NCI-H1092 treated with DMSO at 0.1 percent for 48 hours (cell line): Measurements from ENCODE around the gene CARD10.
"Not testable (repeated sequence)": the region's sequence is repeated elsewhere in the genome, so short reads cannot be mapped to it uniquely, and the experiment has no call there.

ENCODE experiments used
- DNase-seq: peaks from one replicate; lab custom pipeline; 2025; lab: John Stamatoyannopoulos, UW

Gene CARD10

DNA sequence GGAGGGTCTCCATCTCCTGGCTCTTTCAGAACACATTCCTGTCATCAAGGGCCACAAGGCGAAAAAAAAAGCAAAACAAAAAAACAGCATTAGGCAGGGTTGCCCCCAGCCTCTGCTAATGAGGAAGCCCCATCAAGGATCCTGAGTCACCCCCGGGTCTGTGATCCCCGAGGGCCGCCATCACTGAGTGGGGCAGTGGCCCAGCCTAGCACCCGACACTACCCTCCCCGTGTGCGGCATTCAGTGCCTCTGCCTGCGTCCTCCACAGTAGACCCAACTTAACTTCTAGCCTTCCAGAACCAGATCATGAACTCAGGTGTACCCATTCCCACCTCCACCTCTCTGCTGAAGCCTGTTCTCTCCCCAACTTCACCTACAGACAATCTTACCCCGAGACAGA lies 34.5 kb upstream of the CARD10 start:
- no peak for DNase-seq

DNA sequence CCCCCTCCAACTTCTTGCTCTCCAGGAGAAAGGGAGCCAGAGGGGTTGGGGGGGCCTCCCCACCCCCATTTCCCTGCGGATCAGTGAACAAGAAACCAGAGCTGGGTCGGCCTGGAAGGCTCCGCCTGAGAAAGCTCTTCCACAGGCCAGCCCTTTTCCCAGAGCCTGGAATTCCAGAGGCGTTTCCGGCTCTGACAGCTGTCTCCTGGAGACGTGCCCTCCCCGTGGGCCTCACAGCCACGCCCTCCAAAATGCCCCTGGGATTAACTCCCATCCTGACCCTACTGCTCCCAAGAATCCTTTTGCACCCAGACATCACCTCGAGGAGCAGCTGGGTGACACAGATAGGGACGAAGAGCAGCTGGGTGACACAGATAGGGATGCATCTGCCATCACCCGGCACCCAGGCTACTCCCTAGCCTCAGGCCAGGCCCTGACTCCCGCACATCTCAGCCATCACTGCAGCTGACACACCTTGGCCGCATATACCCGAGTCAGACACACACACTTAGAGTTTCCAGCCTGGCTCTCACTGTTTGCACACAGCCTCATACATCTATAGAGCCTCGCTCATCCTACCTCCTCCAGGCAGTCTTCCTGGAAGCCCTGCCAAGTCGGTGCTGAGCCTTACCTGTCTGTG lies 33.4 kb upstream of the CARD10 start:
- DNase-seq = no peak

DNA sequence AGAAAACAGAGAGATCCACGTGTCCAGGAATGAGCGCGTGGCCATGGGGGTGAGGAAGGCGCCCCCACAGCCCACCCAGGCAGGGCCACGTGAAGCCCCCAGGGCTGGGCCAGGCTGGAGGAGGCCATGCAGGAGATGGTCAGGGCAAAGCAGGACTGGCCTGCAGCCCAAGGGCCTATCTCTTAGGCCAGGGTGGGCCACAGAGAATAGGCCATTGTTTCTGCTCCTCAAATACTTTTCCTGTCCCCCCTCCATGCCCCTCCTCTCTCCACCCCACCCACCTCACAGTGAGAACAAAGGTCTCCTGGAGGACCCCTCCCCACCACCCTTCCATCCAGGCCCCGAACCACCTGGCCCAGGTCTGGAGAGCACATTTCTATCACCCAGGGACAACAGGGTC lies 32.8 kb upstream of the CARD10 start:
- no peak for DNase-seq

DNA sequence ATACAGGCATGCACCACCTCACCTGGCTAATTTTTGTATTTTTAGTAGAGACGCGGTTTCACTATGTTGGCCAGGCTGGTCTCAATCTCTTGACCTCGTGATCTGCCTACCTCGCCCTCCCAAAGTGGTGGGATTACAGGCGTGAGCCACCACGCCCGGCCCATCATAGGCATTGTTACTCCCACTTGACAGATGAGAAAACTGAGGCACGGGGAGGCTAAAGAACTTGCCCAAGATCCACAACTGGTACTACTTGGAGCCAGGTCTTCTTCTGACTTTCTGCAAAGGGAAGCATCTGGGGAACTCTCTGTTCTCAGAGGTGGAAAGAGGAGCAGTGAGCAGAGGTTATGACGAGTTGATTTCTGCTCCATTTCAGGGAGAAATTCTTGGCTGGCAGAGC lies 31.7 kb upstream of the CARD10 start:
- not testable (repeated sequence) for DNase-seq

DNA sequence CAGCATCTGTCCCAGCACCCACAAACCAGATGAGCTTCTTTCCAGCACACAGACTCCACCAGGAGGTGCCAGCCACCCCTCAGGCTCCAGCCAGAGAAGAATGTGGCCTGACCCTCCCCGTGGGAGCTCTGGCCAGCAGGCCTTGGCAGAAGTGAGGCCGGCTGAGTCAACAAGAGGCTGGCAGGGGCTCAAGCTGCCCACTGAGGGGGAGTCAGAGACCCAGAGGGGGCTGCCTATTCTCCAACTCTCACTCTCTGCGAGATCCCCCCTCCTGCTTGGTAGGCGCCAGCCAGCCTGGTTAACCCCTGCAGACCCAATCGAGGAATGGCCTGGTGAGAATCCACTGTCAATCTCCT lies 30.5 kb upstream of the CARD10 start:
- DNase-seq = peak; percentile 96

DNA sequence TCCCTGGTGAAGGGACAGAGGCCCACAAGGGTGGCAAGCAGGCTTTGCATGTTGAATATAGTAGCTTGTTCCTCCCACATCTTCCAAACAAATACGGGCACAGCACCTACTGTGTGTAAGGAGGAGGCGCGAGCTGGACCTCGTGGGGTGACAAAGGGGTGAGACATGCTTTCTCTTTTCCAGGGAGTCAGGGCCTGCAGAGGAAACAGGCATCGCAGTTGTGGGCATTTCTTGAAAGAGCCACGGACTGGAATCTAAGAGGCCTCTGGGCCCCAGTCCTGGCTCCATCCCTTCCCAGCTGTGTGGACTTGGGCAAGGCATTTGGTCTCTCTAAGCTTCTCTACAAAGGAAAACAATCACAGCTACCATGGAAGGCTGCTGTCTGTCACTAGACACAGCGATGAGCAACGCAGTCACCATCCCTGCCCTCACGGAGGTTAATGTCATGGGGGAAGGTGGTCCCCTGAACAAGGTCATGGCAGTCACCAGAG lies 28.1 kb upstream of the CARD10 start:
- DNase-seq = no peak

DNA sequence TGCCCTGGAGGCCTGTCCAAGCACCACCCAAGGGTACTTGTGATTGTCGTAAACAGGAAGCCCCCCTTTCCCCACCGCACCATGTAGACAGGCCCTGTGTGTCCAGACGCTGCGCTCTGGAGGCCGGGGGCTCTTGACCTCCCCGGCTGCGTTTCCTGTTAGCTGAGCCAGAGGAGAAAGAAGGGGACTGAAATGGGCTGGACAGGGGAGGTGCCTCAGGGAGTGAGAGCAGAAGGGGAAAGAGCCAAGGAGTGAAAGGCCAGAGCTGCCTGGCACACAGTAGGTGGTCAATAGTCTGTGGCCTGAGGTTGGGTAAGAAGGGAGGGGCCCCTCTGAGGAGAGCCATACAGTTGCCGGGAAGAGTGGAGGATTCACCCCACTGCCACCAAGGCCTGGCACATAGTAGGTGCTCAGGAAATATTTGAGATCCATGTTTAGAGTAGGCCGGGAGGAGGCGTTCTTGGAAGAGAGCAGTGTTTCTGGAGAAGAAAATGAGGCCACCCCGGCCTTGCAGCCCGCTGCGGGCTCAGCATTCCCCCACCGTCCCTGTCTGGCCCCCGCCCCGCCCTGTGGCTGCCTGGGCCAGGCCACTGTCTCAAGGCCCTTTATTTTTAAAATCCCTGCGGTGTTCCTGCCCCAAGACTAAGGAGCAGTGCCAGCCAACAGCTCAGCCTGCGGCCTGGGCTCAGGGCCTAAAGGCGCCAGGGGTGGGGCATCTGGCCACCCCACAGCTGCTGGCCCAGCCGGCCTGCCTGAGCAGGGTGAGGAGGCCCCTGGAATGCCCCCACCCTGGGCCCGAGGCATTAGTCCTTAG lies 27.4 kb upstream of the CARD10 start:
- DNase-seq = no peak

DNA sequence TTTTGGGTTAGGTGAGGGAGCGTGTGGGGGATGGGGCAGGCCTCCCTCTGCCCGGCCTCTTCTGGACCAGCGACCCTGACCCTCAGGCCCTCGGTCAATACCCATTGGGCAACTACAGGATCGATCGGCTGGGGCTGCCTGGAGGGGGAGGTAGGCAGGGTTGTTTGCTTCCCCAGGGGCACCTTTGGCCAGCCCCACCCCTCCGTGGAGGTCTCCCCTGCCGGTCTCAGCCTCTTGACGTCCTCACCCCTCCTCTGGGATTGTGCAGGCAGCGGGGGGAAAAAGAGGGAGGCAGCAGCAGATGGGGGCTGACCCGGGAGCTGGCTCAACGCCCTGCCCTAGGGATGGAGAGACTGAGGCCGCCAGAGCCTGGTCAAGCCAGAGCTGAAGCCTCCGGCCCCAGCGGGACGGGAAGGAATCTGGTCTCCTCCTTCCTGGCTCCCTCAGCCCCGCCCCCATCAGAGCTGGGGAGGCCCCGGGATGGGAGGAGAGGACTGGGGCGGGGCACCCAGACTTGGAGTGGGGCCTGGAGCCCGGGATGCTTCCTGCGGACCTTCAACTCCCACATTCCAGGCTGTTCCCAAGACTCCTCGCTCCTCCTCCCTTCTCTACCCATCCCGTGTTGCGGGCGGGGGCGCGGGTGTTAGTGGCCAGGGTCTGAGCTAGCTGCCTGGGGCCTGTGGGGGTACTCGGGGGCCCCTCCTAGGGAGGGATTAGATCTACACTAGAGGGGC lies 26.7 kb upstream of the CARD10 start:
- no peak for DNase-seq

DNA sequence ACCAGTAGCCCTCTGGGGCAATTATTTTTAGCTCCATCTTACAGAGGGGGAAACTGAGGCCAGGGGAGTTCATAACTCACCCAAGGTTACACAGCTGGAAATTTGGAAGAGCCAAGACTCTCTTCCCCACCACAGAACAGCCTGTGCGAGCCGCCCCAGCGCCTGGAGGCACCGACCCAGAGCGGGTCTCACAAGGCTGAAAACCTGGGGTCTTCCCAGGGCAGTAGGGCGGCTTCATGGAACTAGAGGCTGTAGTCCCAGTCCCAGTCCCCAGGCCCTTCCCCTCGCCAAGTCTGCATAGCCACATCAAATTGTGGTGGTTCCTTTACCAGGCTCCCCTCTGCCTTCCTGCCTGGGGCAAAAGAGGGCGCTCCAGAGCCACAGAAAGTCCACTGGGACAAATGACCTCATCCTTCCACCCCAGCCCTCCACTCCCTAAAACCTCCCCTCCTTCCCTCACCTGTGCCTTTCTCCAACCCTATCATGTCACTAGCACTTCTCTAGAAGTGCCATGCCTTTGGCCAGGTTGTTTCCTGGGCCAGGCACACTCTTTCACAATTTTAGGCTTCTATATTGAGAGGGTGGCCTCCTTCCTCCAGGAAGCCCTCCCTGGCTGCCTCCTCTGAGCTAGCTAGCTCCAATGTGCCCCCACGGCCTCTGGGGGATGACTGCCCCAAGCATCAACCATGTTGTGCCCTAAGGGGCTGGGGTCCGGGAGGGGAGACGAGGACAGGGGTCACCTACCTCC lies 25.9 kb upstream of the CARD10 start:
- DNase-seq = peak; percentile 10

DNA sequence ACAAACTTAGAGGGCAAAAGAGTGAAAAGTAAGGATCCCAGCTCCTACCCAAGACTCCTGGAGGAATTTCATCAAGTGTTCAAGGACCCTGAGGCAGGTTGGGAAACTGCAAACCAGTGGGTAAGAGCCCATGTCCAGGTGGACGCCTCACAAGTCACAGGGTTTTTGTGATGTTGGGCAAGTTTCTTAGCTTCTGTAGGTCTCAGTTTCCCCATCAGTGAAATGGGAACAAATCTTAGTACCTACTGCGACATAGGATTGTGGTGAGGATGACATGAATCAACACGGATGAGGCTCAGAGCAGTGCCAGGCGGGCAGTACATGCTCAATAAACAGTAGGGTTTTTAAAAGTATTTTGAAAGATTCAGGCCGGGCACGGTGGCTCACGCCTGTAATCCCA lies 23.7 kb upstream of the CARD10 start:
- DNase-seq = no peak

DNA sequence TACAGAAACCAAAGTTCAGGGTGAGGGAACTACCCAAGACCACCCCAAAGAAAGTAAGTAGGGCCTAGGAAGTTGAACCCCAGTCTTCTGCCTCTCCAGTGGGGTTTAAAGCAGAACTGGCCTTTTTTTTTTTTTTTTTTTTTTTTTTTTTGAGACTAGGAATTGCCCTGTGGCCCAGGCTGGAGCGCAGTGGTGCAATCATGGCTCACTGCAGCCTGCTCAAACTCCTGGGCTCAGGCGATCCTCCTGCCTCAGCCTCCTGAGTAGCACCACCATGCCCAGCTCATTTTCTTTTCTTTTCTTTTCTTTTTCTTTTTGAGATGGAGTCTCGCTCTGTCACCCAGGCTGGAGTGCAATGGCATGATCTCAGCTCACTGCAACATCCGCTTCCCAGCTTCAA lies 23.2 kb upstream of the CARD10 start:
- DNase-seq = not testable (repeated sequence)

DNA sequence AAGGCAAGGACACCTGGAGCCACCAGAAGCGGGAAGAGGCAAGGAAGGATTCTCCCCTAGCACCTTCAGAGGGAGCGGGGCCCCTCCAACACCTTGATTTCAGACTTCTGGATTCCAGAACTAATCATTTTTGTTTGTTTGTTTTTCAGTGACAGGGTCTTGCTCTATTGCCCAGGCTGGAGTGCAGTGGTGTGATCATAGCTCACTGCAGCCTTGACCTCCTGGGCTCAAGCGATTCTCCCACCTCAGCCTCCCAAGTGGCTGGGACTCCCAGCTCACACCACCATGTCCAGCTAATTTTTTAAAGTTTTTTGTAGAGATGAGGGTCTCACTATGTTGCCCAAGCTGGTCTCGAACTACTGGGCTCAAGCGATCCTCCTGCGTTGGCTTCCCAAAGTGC lies 20.6 kb upstream of the CARD10 start:
- not testable (repeated sequence) for DNase-seq

DNA sequence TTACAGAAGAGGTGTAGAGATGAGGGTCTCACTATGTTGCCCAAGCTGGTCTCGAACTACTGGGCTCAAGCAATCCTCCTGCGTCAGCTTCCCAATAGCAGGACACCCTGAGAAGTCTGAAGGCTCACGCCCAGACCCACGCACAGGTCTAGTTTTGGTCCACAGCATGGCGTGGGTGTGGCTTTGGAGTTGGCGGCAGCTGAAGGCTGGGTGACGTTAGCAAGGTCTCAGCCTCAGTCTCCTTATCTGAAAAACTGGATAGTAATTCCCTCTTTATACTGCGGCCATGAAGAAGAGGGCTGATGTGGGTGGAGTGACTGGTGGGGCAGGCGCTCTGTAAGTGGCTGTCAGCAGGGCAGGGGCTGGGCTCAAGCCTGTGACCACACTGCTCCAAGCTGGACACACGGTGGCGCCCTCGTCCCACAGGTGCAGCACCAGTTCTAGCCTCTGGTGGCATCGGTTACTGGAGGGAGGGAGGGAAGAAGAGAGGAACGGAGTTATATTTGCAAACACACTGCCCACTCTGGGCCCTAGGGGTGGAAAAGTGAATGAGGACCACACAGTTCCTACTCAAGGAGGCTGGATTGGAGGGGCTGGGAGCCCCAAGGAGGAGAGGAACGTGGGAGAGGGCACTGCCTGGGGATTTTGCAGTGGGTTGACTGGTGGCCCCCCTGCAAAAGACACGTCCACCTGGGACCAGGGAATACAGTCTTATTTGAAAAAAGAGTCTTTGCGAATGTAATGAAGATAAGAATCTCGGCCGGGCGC lies 19.6 kb upstream of the CARD10 start:
- DNase-seq = peak; percentile 85

DNA sequence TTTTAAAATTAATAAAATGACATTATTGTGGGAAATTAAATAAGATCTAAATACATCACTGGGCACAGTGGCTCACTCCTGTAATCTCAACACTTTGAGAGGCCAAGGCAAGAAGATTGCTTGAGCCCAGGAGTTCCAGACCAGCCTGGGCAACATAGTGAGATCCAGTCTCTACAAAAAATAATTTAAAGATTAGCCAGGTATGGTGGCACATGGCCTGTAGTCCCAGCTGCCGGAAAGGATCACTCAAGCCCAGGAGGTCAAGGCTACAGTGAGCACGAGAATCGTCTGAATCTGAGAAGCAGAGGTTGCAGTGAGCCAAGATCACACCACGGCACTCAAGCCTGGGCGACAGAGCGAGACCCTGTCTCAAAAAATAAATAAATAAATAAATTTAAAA lies 15.9 kb upstream of the CARD10 start:
- no peak for DNase-seq

DNA sequence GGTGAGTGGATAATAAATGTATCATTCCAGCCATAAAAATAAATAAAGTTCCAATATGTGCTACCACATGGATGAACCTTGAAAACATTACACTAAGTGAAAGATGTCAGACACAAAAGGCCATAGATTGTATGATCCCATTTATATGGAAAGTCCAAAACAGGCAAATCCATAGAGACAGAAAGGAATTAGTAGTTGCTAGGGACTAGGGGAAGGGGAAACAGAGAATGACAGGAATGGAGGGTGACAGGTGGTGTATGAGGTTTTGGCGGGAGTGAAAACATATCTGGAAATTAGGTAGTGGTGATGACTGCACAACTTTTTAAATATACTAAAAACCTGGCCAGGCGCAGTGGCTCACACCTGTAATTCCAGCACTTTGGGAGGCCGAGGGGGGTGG lies 15.2 kb upstream of the CARD10 start:
- DNase-seq = no peak

DNA sequence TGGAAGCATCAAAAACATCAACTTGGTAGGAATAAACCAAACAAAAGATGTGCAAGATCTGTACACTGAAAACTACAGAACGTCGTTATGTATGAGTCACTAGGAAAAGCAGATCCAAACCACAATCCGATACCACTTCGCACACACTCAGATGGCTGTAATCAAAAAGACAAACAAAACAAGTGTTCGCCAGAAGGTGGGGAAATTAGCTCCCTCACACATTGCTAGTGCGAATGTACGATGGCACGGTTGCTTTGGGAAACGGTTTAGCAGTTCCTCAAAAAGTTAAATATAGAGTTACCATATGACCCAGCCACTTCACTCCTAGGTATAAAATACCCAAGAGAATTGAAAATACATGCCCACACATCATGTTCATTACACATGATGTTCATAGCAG lies 14.8 kb upstream of the CARD10 start:
- peak; percentile 34 for DNase-seq

DNA sequence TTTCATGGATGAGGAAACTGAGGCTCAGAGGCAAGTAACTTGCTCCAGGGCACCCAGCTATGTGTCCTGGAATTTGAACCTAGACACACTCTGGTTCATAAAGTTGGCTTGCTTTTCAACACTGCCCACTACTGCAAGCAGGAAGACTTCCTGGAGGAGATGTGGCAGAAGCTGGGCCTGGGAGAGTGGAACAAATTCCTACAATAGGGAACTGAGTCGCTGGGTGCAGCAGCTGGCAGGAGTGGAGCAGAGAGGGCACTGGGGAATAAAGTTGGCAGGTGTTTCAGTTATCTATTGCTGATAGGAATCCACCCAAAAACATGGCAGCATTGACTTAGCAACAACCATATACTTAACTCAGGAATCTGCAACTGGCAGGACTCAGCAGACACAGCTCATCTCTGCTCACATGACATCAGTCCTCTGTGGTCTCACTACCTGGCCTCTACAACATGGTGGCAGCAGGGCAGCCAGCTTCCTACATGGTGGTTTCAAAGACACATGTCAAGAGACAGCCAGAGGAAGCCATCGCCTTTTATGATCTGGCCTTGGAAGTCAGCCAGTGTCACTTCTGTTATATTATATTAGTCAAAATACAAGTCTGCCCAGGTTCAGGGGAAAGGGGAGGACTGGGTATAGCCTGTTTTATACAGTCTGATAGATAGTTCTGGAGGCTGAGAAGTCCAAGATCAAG lies 10.6 kb upstream of the CARD10 start:
- DNase-seq = peak; percentile 37

DNA sequence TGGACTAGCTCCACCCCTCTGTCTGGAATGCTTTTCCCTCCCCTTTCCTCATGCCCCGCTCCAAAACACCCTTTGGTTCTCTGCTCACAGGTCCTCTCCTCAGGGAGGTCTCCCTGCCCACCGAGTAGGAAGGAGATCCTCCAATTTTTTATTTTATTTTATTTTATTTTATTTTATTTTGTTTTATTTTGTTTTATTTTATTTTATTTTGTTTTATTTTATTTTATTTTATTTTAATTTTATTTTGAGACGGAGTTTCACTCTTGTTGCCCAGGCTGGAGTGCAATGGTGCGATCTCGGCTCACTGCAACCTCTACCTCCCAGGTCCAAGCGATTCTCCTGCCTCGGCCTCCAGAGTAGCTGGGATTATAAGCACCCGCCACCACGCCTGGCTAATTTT lies 8.7 kb upstream of the CARD10 start:
- not testable (repeated sequence) for DNase-seq

DNA sequence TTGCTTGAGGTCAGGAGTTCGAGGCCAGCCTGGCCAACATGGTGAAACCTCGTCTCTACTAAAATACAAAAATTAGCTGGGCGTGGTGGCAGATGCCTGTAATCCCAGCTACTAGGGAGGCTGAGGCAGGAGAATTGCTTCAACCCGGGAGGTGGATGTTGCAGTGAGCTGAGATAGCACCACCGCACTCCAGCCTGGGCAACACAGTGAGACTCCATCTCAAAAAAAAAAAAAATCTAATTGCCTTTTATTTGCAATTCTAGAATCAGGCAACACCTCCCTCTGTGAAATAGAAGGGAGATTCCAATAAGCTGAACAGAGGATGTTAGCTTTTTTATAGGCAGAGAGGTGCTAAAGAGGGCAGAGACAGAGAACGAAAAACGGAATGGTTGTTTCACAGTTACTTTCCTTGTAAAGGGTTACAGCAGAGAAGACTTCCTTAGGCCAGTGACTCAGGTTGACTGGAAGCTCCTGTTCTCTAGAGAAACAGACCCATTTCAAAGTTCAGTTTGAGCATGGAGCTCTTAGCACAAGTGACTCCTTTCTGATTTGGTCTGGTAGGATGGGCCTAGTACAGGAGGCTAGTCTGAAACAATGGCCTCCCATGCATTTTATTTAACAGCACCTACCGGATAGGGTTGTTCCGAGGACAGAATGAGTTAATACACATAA lies 8.0 kb upstream of the CARD10 start:
- DNase-seq = not testable (repeated sequence)

DNA sequence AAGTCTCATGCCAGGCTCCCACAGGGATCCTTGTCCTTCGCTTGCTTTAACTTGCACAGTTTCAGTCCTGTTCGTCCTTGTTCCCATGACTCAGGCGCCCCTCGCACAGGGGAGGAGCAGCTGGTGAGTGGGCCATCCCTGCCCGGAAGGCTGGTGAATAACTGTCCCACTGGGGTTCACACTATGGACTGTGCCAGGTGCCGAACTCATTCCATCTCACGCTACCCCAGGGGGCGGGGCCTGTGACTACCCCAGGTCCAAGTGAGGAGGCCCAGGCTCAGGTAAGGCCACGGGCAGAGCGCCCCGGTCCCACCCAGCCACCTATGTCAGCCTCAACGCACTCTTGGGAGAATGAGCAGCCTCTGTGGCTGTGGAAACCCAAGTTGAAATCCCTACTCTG lies 7.2 kb upstream of the CARD10 start:
- DNase-seq = no peak
